Forelimb muscle (tissue), 1 donor: ENCODE data around the gene GADD45A. TPM values are rescaled to one million over a fixed set of nuclear protein-coding genes. Genes with fewer than 3 reads are reported as not detected.
"Not testable (repeated sequence)": the region's sequence is repeated elsewhere in the genome, so short reads cannot be mapped to it uniquely, and the experiment has no call there.

ENCODE experiments used
- DNase-seq: peaks from one replicate; pipeline ENCODE4 v3.0.0-alpha.2; 2013; ENCODE audit warnings: low read depth
- polyA plus RNA-seq: library from polyadenylated mRNA; unstranded; fragments of 120-200 nt; gene quantifications from one replicate; pipeline ENCODE4 v1.2.1, GENCODE V29; 2013; ENCODE audit not compliant: insufficient read length

The GADD45A gene
- 15.9 TPM for polyA plus RNA-seq

GRCh38 chr1:67685067-67685557, at the start of gene GADD45A:
TSS of gene GADD45A (plus strand) at chr1:67685201. CDS start at chr1:67685495, 294 bp downstream.
- peak; percentile 96 for DNase-seq

- DNase-seq, result no peak
Measured at GRCh38 chr1:67636146-67636545, 48.9 kb upstream of the GADD45A start.

GRCh38 chr1:67639361-67639760, 45.6 kb upstream of the GADD45A start:
- no peak for DNase-seq

- no peak for DNase-seq
Measured at GRCh38 chr1:67642629-67643028, 42.4 kb upstream of the GADD45A start.

- DNase-seq, result no peak
Measured at GRCh38 chr1:67644566-67644965, 40.4 kb upstream of the GADD45A start.

GRCh38 chr1:67645495-67646144, 39.4 kb upstream of the GADD45A start:
- DNase-seq, result no peak

GRCh38 chr1:67646145-67647035, 38.6 kb upstream of the GADD45A start:
- no peak for DNase-seq

GRCh38 chr1:67647036-67647798, 37.8 kb upstream of the GADD45A start:
- DNase-seq, result no peak

GRCh38 chr1:67647814-67648358, 37.1 kb upstream of the GADD45A start:
- DNase-seq, result no peak

GRCh38 chr1:67648582-67649326, 36.2 kb upstream of the GADD45A start:
- no peak for DNase-seq

- DNase-seq, result no peak
Measured at GRCh38 chr1:67650061-67650460, 34.9 kb upstream of the GADD45A start.

GRCh38 chr1:67651031-67651430, 34.0 kb upstream of the GADD45A start:
- no peak for DNase-seq

- DNase-seq, result no peak
Measured at GRCh38 chr1:67652800-67653199, 32.2 kb upstream of the GADD45A start.

- DNase-seq, result no peak
Measured at GRCh38 chr1:67653304-67653703, 31.7 kb upstream of the GADD45A start.

- DNase-seq, result no peak
Measured at GRCh38 chr1:67655581-67655980, 29.4 kb upstream of the GADD45A start.

- not testable (repeated sequence) for DNase-seq
Measured at GRCh38 chr1:67657152-67657551, 27.8 kb upstream of the GADD45A start.

GRCh38 chr1:67659229-67659628, 25.8 kb upstream of the GADD45A start:
- DNase-seq, result no peak

GRCh38 chr1:67662884-67663283, 22.1 kb upstream of the GADD45A start:
- DNase-seq, result no peak

- DNase-seq, result no peak
Measured at GRCh38 chr1:67664048-67664447, 21.0 kb upstream of the GADD45A start.

- DNase-seq, result not testable (repeated sequence)
Measured at GRCh38 chr1:67665307-67665706, 19.7 kb upstream of the GADD45A start.

- DNase-seq, result no peak
Measured at GRCh38 chr1:67666636-67667035, 18.4 kb upstream of the GADD45A start.
